CD4-positive, alpha-beta T cell treated with Interleukin-6 at 100 ng/mL for 8 hours (primary cell): Measurements from ENCODE around the gene GRIA2.
"Not testable (repeated sequence)": the region's sequence is repeated elsewhere in the genome, so short reads cannot be mapped to it uniquely, and the experiment has no call there.

Source experiments
- DNase-seq: peaks from one replicate; pipeline ENCODE4 v3.0.0-alpha.2; 2020; ENCODE audit warnings: mixed read lengths, low spot score

GRIA2 gene

DNA sequence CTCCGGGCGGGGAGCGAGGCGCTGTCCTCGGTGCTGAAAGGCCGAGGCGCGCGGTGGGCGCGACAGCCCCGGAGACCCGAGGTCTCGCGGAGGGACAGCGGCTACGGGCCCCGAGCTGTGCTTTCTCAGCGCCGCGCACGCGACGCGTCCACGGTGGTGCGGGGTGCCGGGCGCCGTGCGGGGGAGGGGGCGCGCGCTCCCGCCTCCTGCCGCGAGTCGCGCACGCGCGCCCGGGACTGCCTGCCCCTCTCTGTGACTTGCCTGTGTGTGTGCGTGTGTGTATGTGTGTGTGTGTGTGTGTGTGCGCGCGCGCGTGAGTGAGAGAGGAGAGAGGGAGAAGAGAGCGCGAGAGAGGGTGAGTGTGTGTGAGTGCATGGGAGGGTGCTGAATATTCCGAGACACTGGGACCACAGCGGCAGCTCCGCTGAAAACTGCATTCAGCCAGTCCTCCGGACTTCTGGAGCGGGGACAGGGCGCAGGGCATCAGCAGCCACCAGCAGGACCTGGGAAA lies at the start of gene GRIA2:
Gene GRIA2 (plus strand): TSS at position 358 of the 511 bp plus-strand sequence. CDS start 315 bp downstream, outside the sequence.
- DNase-seq = no peak

GRCh38 chr4:157172011-157172410 lies 48.5 kb upstream of the GRIA2 start:
- no peak for DNase-seq

DNA sequence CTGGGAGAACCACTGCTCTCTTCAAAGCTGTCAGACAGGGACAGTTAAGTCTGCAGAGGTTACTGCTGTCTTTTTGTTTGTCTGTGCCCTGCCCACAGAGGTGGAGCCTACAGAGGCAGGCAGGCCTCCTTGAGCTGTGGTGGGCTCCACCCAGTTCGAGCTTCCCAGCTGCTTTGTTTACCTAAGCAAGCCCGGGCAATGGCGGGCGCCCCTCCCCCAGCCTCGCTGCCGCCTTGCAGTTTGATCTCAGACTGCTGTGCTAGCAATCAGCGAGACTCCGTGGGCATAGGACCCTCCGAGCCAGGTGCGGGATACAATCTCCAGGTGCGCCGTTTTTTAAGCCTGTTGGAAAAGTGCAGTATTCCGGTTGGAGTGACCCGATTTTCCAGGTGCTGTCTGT lies 40.3 kb upstream of the GRIA2 start:
- DNase-seq = not testable (repeated sequence)

DNA sequence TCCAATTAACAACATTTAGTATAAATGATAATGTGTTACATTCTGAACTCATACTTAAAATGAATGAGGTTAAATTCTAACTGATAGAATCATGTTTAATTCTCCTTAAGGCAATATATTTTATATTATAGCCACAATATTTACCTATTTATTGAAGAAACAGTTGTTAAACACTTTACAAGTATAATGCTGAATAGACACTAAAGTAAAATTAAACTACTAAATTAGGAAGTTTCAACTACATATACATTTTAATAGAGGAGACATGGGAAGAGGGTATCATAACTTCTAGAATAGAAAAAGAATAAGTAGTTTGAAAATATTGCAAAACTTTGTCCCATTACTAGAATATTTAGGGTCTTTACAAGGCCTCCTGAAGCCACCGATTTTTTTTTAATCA lies 36.2 kb upstream of the GRIA2 start:
- no peak for DNase-seq

- DNase-seq = no peak
These were observed 35.2 kb upstream of the GRIA2 start for GRCh38 chr4:157185363-157185762.

DNA sequence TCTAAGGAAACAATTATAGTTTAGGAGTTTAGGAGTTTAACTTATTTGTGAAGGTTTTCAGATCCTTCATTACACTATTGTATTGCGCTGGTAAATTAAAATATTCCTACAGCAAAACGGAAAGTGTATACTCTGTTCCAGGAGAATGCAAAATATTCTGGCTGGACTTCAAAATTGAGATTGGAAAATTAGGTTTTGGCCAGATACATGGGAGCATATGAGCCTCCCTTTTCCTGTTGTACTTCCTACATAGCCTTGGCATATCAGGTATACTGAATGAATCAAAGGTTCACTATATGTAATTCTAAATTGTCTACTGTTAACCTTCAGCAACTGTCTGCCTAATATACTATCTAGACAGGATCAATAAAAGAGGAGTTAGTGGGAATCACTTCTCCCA lies 25.2 kb upstream of the GRIA2 start:
- no peak for DNase-seq

DNA sequence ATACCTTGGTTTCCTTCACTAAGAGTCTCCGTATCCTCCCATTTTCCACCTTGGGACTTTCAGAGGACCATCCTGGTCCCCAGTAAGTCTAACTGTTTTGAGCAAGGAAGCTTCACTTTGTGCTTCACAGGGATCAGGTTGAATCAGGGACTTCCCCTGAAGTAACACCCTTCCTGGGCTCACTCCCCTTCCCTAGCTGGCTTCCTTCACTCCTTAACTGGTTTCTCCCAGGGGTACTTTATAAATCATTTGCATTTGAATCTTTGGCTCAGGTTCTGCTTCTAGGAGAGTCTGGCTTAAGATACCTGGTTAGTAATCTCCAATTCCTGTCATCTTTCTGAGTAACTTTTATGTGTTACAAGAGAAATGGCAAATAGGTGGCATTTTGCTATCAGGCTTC lies 24.5 kb upstream of the GRIA2 start:
- DNase-seq = no peak

DNA sequence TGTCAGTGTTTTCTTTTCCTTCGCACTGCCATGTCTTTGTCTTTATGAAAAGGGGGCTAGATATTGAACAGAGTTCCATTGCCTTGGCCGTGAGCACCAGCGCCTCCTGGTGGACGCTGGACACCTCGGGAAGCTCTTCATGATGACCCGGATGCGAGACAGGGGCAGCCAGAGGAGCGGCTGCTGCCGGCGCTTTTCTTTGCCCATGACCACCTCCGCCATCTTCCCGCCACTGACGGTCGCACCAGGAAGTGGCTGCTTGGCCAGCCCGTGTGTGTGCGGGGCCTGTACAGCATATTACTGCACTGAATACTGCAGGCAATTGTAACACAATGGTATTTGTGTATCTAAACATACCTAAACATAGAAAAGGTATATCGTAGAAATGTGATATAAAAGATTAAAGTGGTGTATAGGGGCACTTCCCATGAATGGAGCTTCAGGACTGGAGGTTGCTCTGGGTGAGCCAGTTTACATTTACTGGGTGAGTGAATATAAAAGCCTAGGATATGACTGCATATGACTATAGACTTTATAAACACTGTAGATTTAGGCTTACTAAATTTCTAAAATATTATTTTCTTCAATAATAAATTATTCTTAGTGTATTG lies 15.8 kb upstream of the GRIA2 start:
- DNase-seq = no peak

DNA sequence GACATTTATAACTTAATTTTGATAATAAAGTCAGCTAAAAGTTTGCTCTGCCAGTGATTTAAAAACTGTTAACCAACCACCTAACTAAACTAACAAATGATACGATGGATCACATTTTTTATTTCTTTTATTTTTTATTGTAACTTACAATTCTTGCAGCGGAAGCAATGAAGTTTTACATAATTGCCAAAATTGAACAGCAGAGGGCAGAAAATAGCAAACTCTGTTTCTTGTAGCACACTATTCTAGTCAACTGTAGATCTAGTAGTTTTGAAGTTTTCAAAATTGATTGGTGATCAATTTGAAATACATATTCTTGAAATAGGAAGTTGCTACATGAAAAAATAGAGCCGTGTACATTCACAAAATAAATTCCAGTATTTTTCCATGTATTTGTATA lies 2.8 kb upstream of the GRIA2 start:
- no peak for DNase-seq

- DNase-seq = no peak
These were observed 687 bp upstream of the GRIA2 start for GRCh38 chr4:157219711-157220370.

GRCh38 chr4:157221426-157221894 lies 932 bp downstream of the GRIA2 start:
- no peak for DNase-seq

DNA sequence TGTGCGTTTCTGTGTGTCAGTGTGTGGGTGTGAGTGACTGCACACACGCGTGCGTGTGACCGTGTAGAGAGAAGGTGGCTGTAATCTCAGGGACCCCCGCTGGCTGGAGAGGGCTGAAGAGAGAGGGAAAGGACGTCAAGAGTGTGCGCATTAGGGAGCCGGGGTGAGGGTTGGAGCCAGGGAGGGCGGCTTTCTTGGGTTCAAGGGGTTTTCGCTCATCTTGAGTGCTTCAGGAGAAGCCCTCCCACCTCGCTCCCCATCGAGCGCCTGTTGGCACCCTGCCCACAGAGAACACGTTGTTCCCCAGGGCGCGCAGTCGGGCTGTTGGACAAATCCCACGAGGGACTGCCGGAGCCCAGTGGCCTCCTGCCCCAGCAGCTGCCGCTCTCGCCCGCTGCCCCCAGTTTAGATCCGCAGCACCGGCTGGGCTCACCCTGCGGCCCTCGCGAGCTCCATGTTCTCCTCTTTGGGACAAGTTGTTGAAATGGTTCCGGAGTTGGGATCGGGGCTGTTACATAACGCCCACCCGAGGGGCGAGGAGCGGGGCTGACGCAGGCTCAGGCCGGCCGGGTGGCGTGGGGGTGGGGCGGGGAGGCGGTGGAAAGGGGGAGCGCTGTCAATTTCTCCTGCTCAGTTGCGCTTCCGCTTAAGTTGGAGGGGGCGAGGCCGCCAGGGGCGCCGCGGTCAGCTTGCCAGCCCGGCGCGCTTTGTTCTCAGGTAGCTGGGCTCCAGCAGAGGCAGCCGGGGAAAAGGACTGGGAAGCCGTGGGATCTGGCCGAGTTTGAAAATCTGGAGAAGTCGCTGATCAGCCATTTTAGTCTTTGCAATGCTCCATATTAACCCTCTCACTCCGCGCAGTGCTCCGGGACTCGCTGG lies 1.6 kb downstream of the GRIA2 start:
- DNase-seq = no peak

- no peak for DNase-seq
These were observed 2.2 kb downstream of the GRIA2 start for GRCh38 chr4:157222771-157223160.

DNA sequence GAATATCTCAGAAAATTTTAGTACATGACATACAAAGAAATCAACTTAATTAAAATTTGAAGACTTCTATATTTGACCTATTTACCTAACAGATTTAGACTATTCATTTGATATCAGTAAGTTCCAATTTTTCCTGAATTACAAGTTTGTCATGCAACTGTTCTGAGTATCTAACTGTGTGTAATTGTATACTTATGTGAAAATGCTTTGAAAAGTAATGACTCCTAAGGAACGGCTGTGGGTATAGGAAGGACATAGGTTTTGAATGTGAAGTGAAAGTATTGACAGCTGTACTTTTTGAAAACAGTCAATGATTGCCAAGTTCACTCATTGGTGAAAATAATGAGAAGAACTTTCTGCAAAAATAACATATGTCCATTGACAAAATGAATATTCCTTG lies 2.9 kb downstream of the GRIA2 start:
- no peak for DNase-seq

GRCh38 chr4:157225096-157225495 lies 4.6 kb downstream of the GRIA2 start:
- no peak for DNase-seq

DNA sequence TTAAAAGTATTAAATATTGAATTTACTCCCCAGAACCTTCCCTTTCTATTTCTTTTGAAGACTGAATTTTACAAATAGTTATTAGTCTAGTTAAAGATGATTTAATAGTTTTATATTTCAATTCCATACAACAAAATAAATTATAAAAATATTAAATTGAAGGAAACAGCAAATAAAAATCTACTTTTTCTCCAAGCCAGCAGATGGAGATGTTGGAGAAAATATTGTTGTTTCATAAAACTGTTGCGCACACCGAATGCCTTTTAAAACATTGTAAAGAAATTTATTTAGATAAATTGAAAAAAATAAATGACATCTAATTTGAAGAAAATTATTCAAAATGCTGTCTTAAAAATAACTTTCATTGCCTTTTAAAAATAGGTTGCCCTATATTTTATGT lies 5.5 kb downstream of the GRIA2 start:
- DNase-seq = no peak

DNA sequence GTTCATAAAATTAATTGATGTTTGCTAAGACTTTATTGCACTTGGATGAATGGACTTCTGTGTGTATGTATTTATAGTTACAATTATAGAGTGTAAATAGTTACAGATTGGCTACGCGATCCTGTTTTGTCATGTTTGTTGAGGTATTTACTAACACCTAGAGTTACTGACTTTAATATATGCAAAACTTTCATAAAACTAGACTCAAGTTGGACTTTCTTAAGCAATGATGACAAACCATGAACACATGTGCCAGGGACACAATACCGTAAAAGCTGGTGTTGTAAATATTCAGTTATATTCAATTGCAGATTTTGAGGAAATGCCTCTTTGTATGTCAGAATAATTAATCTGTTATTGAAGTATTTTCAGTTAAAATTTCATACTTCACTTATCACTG lies 6.1 kb downstream of the GRIA2 start:
- DNase-seq = no peak

DNA sequence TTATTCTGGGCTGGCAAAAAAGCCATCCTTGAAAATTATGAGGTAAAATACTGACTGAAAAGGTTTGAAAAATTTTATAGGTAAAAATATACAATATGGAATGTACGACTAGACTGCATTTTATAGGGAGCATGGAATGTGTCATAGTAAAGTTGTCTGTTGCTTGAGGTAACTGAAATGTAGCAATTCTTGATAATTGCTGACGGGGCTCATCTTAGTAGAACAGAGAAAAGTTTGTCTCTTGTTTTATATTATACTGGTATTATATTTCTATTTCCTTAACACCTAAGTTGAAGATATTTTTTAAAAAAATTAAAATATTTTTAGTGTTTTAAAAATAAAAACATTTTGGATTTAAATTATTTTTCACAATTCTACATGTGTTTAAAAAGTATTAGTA lies 11.0 kb downstream of the GRIA2 start:
- DNase-seq = no peak

GRCh38 chr4:157242871-157243270 lies 22.3 kb downstream of the GRIA2 start:
- no peak for DNase-seq

DNA sequence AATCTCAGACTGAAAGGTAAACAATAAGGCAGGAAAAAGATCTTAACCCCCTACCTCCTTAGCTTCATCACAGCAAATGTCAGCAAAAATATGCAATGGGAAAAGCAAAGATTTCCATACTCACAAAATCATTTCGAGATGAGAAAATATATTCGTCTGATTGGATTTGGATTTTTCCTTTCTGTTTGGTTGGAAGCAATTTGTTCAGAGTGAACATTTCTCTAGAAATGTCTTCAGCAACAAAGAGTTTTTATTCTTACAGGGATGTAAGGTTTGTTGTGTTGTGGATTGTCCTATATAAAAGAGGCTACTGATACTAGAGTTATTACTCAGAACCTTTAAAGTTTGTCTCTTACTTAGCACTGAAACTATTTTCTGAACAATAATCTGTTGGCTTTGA lies 23.8 kb downstream of the GRIA2 start:
- no peak for DNase-seq

DNA sequence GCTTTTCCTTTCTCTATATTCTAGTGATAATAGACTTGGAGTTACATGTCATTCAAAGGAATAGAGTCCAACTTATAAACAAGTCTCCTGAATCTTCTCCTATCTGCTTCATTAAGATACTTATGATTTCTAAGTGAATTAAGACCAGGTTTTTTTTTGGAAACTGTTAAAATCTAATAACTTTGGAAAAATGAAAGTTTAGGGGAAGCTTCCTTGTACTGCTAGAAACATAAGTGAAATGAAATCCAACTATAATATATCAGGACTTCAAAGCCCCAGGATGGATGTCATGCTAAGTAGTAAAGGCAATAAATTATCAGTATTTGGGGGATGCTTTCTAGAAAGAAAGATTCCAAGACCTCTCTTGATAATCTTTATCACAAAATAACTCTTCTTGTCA lies 24.8 kb downstream of the GRIA2 start:
- DNase-seq = no peak

- DNase-seq = no peak
These were observed 26.4 kb downstream of the GRIA2 start for GRCh38 chr4:157246964-157247363.

- DNase-seq = not testable (repeated sequence)
These were observed 37.6 kb downstream of the GRIA2 start for GRCh38 chr4:157258165-157258564.
